AG09309 (cell line): ENCODE measurements around the gene LY9.

ENCODE experiments used
- DNase-seq: peaks from one replicate; pipeline ENCODE4 v3.0.0-alpha.2; 2010; ENCODE audit warnings: low read depth
- H3K4me3 ChIP-seq: 2 replicates; pipeline ENCODE4 v1.5.1; 2011; ENCODE audit warnings: mild to moderate bottlenecking, low read depth, low read length, moderate library complexity; ENCODE audit not compliant: control insufficient read depth
- CTCF ChIP-seq: IDR thresholded peaks from 2 replicates; pipeline ENCODE4 v1.5.1; 2011; ENCODE audit warnings: mild to moderate bottlenecking, low read depth, low read length, inconsistent platforms; ENCODE audit not compliant: insufficient read depth, control insufficient read depth; ENCODE audit errors: missing control alignments

The LY9 gene

GRCh38 chr1:160829766-160830165, 33.8 kb downstream of the LY9 start:
- H3K4me3 ChIP-seq = no peak overlapping the region
- TF ChIP-seq CTCF = no peak
- no peak for DNase-seq

- TF ChIP-seq CTCF = peak; percentile 54
These were observed 34.6 kb downstream of the LY9 start for GRCh38 chr1:160830321-160831153.

GRCh38 chr1:160834945-160835565, 39.1 kb downstream of the LY9 start:
- no peak overlapping the region for H3K4me3 ChIP-seq
- TF ChIP-seq CTCF = peak; percentile 65
- DNase-seq = no peak

More at GRCh38 chr1:160830321-160831153, 34.6 kb downstream of the LY9 start:
- no peak overlapping the region for H3K4me3 ChIP-seq
- no peak for DNase-seq

GRCh38 chr1:160835751-160836150, 39.8 kb downstream of the LY9 start:
- H3K4me3 ChIP-seq = no peak overlapping the region
- no peak for TF ChIP-seq CTCF
- DNase-seq = no peak

- TF ChIP-seq CTCF = no peak
- DNase-seq = no peak
- H3K4me3 ChIP-seq = no peak overlapping the region
These were observed 40.6 kb downstream of the LY9 start for GRCh38 chr1:160836561-160836960.

GRCh38 chr1:160836981-160837557, 41.1 kb downstream of the LY9 start:
- H3K4me3 ChIP-seq = no peak overlapping the region
- no peak for TF ChIP-seq CTCF
- no peak for DNase-seq
